Measurements from ENCODE around the gene SLAMF9.

Gene SLAMF9

DNA sequence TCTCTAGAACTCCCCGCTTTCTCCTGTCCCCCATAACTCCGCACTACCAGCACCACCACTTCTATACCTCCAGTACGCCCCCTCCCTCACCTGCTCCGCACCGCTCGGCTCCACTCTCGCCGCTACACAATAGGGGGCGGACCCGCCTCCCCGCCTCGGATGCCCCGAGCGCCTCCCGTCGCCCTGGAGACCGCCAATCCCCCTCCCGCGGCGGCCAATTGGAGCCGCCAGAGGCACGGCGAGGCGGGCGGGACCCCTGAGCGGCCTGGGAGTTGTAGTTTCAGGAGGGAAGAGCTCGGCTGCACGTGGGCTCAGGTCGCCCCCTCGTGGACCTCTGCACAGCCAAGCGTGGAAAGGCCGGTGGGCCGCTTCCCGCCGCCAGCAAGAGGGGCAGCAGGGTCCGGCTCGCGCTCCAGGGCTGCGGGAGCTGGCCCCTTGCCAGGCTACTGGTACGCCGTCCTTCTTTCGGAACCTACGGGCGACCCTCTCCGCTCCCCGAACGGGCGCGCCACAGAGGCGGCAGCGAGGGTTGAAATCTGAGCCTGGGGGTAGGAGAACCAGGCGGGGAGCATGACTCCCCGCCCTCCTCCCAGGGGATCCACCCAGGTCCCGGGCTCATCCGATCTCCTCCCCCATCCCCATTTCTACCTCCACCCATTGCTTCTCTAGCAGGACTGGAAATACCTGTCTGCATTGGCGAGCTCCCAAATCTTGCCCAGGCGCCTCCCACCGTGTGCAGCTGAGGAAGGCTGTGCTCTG, 8.4 kb downstream of the SLAMF9 start, which contains the start of gene IGSF9:
IGSF9 (minus strand) TSS at position 131 of the 759 bp plus-strand sequence. CDS start 2,159 bp downstream, outside the sequence.
- peak; percentile 70 for DNase-seq

DNA sequence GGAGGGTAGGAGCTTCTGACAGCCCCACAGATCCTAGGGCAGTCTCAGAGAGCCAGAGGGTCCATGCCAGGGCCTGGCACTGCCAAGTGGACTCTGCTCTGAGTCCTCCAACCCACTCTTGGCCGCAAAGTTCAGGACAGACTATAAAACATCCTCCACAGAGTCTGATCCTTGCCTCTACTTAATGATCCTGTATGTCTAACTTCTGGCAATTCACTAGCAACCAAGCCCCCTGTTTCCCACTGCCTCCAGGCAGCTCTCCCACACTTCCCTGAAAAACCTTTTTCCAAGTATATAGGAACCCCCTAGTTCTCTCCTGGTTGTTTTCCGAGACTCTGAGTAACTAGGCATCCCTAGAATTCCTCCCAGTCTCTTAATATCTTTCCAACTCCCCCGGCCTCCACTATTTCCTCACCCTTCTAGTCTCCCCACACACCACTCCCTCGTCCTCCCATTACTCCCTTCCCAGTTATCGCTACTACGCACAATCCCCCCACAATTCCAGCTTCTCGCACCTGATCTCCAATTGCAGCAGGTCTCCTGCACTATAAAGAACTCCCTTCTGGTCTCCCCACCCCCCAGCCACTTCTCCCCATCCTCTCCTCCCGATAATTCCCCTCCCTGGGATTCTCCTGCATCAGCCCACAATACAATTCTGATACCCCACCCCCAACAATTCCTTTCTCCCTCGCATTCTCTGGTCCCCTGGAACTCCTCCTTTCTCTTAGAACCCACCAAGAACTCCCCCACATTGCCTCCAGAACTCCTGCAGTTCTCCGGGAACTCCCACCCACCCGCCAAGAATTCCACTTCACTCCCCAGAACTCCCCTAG, 9.2 kb downstream of the SLAMF9 start:
- DNase-seq: no peak

DNA sequence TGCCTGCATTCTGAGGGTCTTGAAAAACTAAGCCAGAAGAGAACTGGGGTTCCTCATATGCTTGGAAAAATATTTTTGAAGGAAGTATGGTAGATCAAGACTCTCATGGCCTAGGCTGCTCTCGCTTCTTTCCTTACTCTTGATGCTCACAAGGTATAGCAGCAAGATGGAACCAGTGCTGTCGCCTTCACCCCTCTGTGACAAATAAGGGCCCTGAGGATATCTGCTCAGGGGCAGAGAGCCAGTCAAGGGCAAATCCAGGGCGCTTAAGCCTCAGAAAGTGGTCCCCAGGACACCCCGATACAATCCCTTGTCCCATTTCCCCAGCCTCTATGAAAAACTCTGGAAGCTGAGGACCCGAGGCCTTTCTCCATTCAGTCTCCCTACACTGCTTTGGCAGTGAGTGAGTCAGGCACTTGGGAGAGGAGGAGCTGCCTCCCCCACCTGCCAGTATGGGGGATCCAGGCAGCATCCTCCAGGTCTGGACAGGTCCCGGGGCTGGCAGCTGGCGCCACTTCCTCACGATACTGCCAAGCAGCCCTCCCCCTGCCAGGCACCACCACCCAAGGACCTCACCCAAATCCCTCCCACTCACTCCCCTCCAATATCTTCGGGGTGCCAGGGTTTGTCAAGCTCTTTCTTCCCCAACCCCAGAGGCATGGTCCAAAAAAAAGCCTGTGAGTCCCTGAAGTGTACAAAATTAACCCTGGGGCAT, 10.0 kb downstream of the SLAMF9 start:
- no peak for DNase-seq

DNA sequence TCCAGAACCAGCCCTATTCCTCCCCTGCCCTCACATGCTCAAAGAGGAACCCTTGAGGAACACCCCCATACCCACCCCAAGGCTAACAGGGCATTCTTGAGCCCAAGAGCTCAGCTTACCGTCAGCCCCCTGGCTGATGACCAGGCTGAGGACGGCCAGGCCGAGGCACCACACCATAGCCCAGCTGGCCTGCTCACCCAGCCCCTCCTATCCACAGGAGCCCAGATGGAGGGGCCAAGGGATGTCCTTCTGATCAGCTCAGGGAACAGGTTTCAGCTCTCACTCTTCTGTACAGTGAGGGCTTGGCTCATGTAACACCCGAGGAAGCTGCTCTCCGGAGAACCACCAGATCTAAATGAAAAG, 10.8 kb downstream of the SLAMF9 start:
- DNase-seq: no peak

DNA sequence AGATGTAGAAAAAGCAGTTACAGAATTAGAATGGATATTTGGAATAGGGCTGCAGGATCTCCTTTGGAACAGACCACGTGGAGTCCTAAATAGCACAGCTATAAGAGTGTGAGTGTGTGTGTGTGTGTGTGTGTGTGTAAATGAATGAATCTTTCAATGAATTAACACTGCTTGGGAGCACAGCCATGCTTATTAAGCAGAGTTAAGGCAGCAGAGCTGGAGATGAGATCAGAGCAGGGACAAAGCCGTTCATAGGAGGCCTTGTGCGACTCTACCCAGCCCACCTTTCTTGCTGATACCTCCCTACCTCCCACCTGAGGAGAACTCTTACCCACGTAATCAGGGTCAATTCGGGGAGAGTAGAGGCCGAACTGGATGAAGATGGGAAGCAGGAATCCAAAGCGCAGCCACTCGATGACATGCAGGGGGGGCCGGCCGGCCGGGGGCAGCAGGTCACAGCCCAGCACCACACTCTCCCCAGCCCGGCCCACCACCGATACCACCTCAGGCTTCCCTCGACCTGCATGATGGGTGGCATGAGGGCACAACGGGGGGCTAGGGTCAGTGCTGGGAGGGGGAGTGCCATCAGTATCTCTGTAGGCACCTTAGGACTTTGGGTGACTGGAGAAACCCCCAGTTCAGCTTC, 11.3 kb downstream of the SLAMF9 start:
- DNase-seq: no peak

DNA sequence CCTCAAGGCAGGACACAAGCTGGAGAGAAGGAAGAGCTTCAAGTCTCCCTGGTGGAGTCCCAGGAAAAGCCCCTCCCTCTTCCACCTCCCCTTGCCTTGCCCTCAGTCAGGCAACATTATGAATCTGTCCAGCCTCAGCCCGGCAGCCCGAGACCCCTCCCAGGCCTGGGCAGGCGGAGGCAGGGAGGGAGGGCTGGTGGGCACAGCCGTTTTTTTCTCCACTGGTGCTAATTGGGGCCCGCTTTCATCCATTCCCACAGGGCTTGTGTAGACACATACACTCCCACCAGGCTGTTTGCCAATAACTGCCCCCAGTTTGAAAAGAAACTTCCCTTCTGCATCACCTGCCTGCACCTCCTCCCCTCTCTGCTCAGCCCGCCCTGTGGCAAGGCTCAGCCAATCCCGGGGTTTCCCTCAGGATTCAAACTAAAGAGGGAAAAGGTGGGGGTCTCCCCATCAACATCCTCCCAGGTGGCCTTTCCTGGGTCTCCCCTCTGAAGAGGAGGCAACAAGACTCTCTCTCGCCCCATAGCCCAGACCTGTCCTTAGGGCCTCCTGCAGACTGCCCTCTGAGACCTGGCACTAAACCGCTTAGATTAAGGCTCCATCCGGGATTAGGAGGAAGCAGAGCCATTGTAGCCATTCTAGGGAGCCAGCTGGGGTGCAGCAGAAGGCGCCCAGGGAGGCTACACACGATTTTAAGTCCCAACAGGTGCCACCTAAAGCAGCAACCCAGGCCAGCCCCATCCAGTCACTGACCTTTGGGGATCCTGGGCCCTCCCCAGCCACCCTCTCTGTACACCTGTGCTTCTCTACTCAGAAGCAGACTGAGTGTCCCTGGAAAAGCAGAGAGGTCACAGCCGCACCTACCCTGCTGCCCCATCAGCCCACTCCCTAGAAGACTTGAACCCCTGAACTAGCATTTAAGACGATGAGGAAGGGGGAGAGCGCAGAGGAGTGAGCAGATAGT, 12.2 kb downstream of the SLAMF9 start:
- no peak for DNase-seq

DNA sequence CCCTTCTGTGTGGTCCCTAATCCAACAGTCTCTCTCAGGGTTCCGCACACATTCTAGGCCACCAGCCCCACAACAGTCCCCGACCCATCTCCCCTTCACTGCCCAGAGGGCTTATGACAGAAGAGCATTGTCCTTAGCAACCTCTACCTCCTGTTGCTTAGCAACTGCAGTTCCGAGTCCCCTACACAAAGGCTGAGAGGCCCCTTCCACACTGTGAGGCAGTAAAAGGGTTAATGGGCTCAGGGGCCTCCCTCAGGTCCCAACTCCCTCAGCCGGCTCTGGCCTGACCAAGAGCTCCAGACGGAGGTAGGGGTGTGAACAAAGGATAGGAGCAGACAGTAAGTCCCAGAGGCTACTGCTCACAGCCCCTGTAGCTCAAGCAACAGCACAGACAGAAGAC, 12.9 kb downstream of the SLAMF9 start:
- no peak for DNase-seq

DNA sequence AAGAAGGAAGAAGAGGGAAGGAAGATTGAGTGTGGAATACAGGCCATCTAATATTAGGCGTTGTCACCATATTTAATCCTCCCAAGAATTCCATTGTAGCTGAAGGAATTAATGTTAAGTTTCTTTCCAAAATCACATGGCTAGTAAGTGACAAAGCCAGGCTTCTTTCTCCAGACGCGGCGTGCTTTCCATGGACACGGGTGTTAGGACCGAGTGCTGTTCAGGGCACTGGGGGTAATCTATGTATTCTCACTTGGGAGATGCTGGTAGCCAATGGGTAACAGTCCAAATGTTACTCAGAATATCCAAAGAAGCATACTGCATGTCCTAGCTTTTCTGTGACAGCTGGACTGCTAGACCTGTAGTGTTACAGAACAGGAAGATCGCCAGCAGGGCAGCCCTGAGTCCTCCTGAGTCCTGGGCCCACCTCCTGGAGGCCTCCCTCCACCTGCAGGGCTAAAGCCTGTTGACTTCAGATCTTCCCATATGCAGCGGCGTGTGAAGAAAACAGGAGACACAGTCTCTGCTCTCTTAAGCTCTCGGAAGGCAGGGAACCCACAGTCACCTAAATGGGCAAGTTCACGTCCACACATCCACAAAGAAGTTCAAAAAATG, 13.9 kb downstream of the SLAMF9 start:
- DNase-seq: no peak

DNA sequence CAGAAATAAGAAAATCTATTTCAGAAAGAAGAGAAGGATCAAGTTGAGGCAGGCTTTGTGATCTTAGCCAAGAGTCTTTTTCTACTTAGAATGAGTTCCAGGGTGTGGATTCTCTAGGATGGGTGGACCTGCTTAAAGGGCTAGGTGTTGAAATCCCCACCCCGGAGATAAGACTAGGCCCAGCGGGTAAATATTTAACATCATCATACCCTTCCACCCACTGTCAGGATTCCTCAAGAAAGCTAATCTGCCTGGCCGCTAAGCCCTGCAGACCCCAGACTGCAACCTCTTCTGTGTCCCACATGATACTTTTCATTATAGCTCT, 14.4 kb downstream of the SLAMF9 start:
- DNase-seq: no peak

DNA sequence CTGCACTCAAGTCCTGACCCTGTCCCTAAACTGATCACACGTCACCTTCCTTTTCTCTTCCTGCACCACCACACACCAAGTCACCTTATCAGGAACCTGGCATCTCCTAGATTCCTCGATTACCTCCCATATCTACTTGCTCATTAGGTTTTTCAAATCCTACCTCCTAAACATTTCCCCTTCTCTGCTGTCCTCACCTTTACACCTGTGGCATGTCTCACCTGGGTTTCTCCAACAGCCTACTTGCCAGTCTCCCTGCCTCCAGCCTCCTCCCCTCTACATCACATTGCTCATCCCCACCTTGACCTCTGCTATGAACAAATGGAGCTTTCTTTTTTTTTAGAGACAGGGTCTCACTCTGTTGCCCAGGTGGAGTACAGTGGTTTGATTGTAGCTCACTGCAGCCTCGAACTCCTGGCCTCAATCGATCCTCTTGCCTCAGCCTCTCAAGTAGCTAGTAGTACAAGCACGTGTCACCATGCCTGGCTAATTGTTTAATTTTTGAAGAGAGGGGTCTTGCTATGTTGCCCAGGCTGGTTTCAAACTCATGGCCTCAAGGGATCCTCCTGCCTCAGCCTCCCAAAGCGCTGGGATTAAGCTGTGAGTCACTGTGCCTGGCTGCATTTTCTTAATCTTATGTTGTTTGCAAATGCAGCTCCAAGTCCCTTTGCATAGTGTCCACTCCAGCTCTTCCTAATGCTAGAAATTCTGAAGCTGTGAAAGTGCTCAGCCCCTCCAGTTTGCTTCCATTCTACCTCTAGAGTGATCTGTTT, 14.9 kb downstream of the SLAMF9 start:
- DNase-seq: no peak

DNA sequence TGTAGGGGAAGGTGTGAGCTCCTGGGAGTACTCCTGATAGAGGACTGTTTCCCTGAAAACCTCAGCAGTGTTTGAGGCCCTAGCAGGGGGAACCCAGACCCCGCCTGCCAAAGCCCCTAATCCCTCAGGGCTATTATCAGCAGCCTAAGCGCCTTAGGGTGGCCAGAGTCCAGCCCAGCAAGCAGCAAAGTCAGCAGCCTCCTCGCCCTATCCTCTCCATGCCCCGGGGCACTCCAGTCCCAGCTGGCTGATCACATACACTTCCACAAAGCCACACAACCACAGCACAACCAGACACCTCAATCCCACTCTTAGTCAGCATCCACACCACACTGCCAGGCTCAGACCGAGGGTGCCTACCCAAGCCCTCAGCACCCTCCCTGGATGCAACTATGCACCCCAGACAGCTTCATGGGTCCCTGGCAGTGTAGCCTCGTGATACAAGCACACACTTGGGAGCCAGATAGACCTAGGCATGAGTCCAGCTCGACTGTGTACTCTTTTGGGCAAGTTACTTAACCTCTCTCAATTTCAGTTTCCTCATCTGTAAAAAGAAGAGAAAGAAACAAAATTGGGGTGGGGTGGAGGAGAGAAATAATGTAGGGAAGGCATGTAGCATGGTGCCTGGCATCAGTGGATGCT, 15.7 kb downstream of the SLAMF9 start:
- DNase-seq: no peak

DNA sequence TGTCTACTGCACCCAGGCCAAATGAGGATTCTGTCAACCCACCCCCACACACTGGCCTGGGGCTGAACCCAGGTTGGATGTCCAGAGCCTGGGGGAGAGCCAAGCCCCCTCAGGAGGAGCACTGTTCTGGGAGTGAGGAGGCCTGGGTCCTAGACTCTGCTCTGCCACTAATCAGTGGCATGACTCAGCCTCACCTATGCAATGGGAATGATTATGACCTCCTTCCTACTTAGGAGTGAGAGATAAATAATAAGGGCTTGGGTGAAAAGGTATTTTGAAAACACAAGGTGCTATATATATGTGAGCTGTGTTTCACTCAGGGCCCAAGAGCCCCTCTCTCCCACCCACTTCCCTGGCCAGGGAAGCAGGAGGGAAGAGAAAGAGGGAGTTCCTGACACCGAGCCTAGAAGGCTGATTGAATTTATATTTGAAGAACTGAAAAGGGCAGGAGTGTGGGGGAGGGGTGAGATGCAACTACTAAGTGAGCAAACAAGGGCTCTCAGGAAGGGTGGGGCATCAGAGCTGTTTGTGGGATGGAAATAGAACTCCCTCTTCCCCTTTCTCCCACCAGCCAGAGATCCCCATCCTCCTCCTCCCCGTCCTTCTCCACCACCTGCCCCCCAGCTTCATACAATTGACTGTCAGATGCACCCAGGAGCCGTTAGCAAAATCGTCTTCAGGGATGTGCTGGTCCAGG, 16.8 kb downstream of the SLAMF9 start:
- no peak for DNase-seq

DNA sequence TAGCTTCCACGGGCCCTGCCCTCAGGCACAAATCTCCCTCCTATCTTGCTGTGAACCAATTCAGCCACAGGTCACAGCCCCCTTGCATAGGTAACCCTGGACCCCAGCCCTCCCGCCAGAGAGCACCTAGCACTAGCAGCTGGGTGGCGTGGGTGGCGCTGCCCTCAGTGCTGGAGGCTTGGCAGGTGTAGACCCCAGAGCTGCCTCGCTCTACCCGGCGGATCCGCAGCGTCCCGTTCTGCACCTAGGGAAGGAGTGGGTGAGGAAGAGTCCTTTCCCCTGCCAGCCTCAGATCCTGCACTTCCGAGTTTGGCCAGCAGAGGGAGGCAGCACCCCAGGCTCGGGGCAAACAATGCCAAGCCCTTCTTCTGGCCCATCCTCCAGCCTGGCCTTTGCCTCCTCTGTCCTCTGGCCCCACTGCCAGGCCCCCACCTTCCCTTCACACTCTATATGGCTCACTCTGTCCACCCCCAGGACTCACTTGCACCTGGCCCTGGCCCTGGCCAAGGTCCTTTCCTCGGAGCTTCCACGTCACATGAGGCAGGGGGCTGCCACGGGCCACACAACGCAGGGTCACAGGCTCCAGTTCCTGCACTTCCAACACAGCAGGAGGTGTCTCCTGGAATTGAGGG, 17.6 kb downstream of the SLAMF9 start:
- peak; percentile 90 for DNase-seq

DNA sequence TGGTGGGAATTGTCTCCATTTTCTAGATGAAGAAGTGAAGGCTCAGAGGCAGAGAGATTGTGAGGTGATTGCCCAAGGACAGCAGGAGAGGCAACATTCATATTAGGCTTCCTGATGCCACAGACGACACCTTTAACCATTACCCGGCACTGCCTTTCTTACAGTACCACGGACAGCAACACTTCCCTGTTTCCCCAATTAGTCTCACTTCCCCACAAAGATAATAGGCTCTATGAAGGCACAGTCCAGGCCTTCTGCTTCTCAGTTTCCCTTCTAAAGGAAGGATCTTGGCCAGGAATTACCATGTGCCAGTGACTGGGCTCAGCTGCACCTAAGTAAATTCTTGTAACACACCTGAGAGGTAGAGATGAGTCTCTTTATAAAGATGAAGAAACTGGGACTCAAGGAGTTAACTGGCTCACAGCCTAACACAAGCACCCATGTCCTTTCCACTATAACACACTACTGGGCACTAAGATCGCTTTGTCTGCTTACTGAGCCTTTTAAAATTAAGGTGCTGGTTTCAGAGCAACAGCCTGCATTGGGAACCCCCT, 18.2 kb downstream of the SLAMF9 start:
- DNase-seq: no peak

DNA sequence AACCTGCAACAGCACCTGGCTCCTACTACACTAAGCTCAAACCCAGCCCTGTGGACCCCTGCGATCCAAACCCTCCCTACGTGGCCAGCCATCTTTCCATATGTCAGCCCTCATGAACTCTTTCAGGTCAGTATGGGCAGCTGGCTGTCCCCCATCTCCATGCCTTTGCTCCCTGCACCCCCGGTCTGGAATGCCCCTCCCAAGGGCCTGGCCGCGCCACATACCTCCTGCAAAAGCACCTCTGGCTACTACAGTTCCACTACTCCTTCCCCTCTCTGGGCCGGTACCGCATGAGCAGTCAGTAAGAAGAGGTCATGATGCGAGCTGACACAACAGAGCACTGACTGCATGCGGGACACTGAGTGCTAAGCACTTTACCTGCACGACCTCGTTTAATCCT, 18.7 kb downstream of the SLAMF9 start:
- no peak for DNase-seq

DNA sequence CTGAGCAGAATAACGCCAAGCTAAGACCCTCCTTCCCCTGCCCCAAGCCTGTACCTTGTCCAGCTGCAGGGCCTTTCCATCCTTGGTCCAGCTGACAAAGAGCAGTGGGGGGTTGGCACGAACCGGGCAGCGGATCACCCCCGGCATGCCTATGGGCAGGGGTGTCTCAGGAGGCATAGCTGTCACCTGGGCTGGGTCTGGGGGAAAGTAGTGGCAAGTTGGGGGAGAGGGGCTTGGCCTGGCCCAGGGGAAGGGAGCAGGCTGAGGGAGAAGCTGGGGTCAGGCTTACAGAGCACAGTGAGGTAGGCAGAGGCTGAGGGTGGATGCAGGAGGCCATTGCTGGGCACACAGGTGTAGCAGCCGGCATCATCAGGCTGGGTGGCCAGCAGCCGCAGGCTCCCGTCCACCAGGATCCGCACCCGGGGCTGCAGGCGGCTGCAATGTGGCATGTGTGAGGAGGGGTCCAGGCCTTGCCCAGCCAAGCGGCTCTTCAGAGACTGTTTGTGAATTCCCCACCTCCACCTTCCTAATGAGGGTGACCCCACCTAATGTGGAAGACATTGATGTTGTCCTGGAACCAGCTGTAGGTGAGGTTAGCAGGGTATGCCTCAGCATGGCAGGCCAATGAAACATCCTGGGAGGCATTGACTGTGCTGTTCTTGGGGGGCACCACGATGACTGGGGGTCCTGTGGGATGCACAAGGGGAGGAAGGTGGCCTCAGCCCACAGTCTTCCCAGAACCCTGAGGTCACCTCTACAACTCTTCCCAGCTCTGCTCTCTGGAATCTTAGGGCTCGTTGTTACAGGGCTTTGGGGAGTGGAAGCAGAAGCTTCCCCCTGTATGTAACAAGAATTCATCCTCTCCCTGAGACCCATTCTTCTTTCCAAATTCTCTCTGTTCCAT, 19.6 kb downstream of the SLAMF9 start:
- no peak for DNase-seq

DNA sequence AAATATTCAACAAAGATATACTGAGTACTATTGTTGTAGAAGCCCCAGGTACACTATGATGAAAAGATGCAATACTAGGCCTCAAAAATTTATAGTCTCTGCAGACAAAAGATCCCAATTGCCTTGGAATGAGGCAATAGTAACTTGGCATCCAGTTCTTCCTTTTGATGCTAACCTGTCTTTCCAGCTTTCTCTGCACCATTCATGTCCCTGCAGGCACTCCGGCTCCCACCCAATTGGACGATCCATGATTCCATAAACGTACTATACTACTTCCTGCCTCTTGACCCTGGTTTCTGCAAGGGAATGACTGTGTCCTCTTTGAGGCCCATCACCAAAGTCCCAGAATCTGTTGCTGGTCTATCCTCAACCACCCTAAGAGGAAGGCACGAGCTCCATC, 20.7 kb downstream of the SLAMF9 start:
- no peak for DNase-seq
